K562 (cell line): ENCODE data around the gene LRRK1. TPM values are rescaled to one million over a fixed set of nuclear protein-coding genes. Genes with fewer than 3 reads are reported as not detected.

ENCODE experiments used
- ATAC-seq: fragments of 200-7000 bp; cut with Tn5 transposase; 3 replicates; pipeline ENCODE4 v1.9.1; 2020; ENCODE audit warnings: moderate library complexity
- BruUV-seq: library from RNA; stranded (reverse); fragments of 400-500 nt; replicated peaks from 2 replicates; lab custom pipeline; 2021; lab: Mats Ljungman, UMichigan
- CTCF ChIA-PET: fragments of 300-600 bp; formaldehyde crosslinking; extraction: SDS; loops from one replicate; lab custom pipeline; 2021; ENCODE audit warnings: low intra/inter-chr PET ratio; lab: Yijun Ruan, JAX
- POLR2A ChIA-PET: fragments of 300-600, 350-650 bp; sonication (Branson Sonifier 250); formaldehyde crosslinking; extraction: SDS; loops from one replicate; lab custom pipeline; 2021; ENCODE audit warnings: antibody characterized with exemption, inconsistent platforms; lab: Yijun Ruan, JAX
- DNase-seq, 4 experiments: peaks; one replicate each; pipeline versions ENCODE4 v3.0.0 to v3.0.0-alpha.2; 2011 to 2018; ENCODE audit warnings: low spot score in 3 of 4, mixed read lengths in 3 of 4; ENCODE audit errors: extremely low read depth in 1 of 4
- FAIRE-seq: peaks from 2 replicates; lab custom pipeline; 2011; peaks lifted over from hg19 to GRCh38; lab: Jason Lieb, UNC
- H2AFZ ChIP-seq: 2 replicates; pipeline ENCODE4 v1.6.0; 2011; ENCODE audit warnings: low read depth, low read length, control low read depth, inconsistent platforms
- H3K27ac ChIP-seq: fragments of 200-600 bp; 3 replicates; pipeline ENCODE4 v1.8.0; 2011; ENCODE audit warnings: low read depth, mild to moderate bottlenecking, control low read depth, inconsistent platforms, low read length, moderate library complexity, mixed read lengths; ENCODE audit errors: extremely low read depth
- H3K27me3 ChIP-seq, 2 experiments: fragments of 300-600 bp in 1 of 2; 2 replicates in 1 of 2; 3 replicates in 1 of 2; pipeline versions ENCODE4 v1.6.0 to v1.8.0; 2011; ENCODE audit warnings: inconsistent platforms in 2 of 2, low read length in 2 of 2, mild to moderate bottlenecking in 1 of 2, mixed read lengths in 1 of 2, moderate library complexity in 1 of 2; ENCODE audit not compliant: control insufficient read depth in 2 of 2, insufficient read depth in 2 of 2
- H3K36me3 ChIP-seq: fragments of 300-600 bp; 3 replicates; pipeline ENCODE4 v1.8.0; 2011; ENCODE audit warnings: mild to moderate bottlenecking, low read length, inconsistent platforms; ENCODE audit not compliant: control insufficient read depth, insufficient read depth
- H3K4me1 ChIP-seq, 2 experiments: fragments of 200-600 bp in 1 of 2; replicated peaks in 1 of 2; 2 replicates in 1 of 2; 3 replicates in 1 of 2; pipeline versions ENCODE4 v1.5.1 to v1.8.0; 2011; ENCODE audit warnings: inconsistent platforms in 2 of 2, low read length in 2 of 2, mild to moderate bottlenecking in 1 of 2, mixed read lengths in 1 of 2, moderate library complexity in 1 of 2; ENCODE audit not compliant: control insufficient read depth in 2 of 2, insufficient read depth in 2 of 2
- H3K4me2 ChIP-seq: 2 replicates; pipeline ENCODE4 v1.6.1; 2011; ENCODE audit warnings: low read length, control low read depth, inconsistent platforms, mixed read lengths; ENCODE audit not compliant: insufficient read depth
- H3K4me3 ChIP-seq: fragments of 200-600 bp; sonication (generic), shearing (Covaris generic); 2 replicates; pipeline ENCODE4 v1.5.1; 2016; ENCODE audit warnings: control low read depth, inconsistent platforms
- H3K79me2 ChIP-seq: fragments of 200-600 bp; 3 replicates; pipeline ENCODE4 v1.8.0; 2011; ENCODE audit warnings: low read length, inconsistent platforms; ENCODE audit not compliant: control insufficient read depth, insufficient read depth
- H3K9ac ChIP-seq, 2 experiments: 2 replicates each; pipeline versions ENCODE4 v1.6.0 to v1.6.1; 2011; ENCODE audit warnings: low read depth in 2 of 2, low read length in 2 of 2, control low read depth in 1 of 2, inconsistent platforms in 1 of 2, mild to moderate bottlenecking in 1 of 2, mixed read lengths in 1 of 2; ENCODE audit not compliant: insufficient read depth in 1 of 2
- H3K9me1 ChIP-seq: one replicate; pipeline ENCODE4 v1.6.0; 2011; ENCODE audit warnings: inconsistent platforms, mild to moderate bottlenecking, low read length, moderate library complexity; ENCODE audit not compliant: control insufficient read depth, insufficient read depth
- H3K9me3 ChIP-seq: replicated peaks from 2 replicates; pipeline ENCODE4 v1.5.1; 2011; ENCODE audit warnings: low read depth, low read length, inconsistent platforms; ENCODE audit not compliant: control insufficient read depth, insufficient read depth
- H4K20me1 ChIP-seq: replicated peaks from 2 replicates; pipeline ENCODE4 v1.6.1; 2011; ENCODE audit warnings: low read length, inconsistent platforms, mixed read lengths; ENCODE audit not compliant: control insufficient read depth, insufficient read depth
- RAD21 ChIP-seq, 2 experiments: fragments of 250-450 bp in 1 of 2; fragments of 450-650 bp in 1 of 2; sonication (Bioruptor Pico) in 1 of 2; formaldehyde crosslinking in 1 of 2; IDR thresholded peaks in 1 of 2; conservative IDR thresholded peaks in 1 of 2; 2 replicates each; pipeline versions ENCODE4 v1.4.0 to v1.8.0; 2020 to 2022; ENCODE audit warnings: mild to moderate bottlenecking in 2 of 2, moderate library complexity in 1 of 2
- ZNF766 ChIP-seq: fragments of 200-800 bp; sonication (Bioruptor generic); conservative IDR thresholded peaks from 2 replicates; pipeline ENCODE4 v1.6.1; 2016; ENCODE audit warnings: missing genetic modification characterization, missing compliant biosample characterization
- WGBS: fragments of 100-300 bp; shearing (Covaris generic); methylation state at CpG from one replicate; pipeline ENCODE4 v1.1.6; 2016; ENCODE audit warnings: low coverage, mixed read lengths; ENCODE audit not compliant: insufficient coverage; ENCODE audit errors: missing lambda C conversion rate; 5-methylcytosine and 5-hydroxymethylcytosine counted together
- in situ Hi-C: fragments of 300-500 bp; cut with MboI; formaldehyde crosslinking; loops from 4 replicates; pipeline ENCODE4 v1.15.0; 2018; ENCODE audit warnings: inconsistent platforms, mixed read lengths
- intact Hi-C: fragments of 100-400 bp; cut with micrococcal nuclease; formaldehyde crosslinking; loops from 2 replicates; pipeline ENCODE4 v1.14.2; 2022
- polyA plus RNA-seq, 8 experiments: library from polyadenylated mRNA; depleted of rRNA in 4 of 8; stranded (reverse) in 5 of 8; unstranded in 3 of 8; fragments of >200 nt; fragmentation: Nextera tagmentation in 2 of 8; fragmentation: Illumina TruSeq in 1 of 8; extraction: Ambion mirVana in 2 of 8; extraction: Trizol in 1 of 8; gene quantifications; 2 replicates each; pipeline versions ENCODE4 v1.2.1 to v1.2.3, GENCODE V29; 2011 to 2014; ENCODE audit warnings: inconsistent platforms in 1 of 8, missing spikeins in 1 of 8
- total RNA-seq, 7 experiments: library from RNA; depleted of rRNA in 6 of 7; stranded (reverse); fragments of >200 nt in 6 of 7; fragmentation: Illumina TruSeq in 2 of 7; extraction: Trizol in 2 of 7; gene quantifications; 2 replicates each; pipeline versions ENCODE4 v1.2.1 to v1.2.3, GENCODE V29; 2011 to 2021; ENCODE audit warnings: low replicate concordance in 1 of 7

LRRK1 gene
- total and polyA plus RNA-seq, 9 of the 15 experiments (the other 6 are each of a cell fraction or from before 2014, with no cell fraction given): 0.01 to 1.5 (median 0.11) TPM

GRCh38 chr15:101056366-101057334, 137.5 kb downstream of the LRRK1 start:
- Histone ChIP-seq H3K4me3 (no peak overlapping the region), H3K9me3 (no peaks in the 10 kb centered on the region), H3K79me2 (no peaks in the 10 kb centered on the region), H3K27me3 (peaks cover 74 to 93% of the 10 kb centered on the region in 2 experiments), H3K36me3 (no peaks in the 10 kb centered on the region), H4K20me1 (no peaks in the 10 kb centered on the region), H3K9me1 (no peaks in the 10 kb centered on the region), H3K4me1 (peaks cover 0 to 3% of the 10 kb centered on the region in 2 experiments; a peak in 1 of 5 replicates), H3K27ac (no peak overlapping the region), H2AFZ (no peak overlapping the region), H3K9ac (no peak overlapping the region), H3K4me2 (no peak overlapping the region)
- in situ Hi-C loops (no loop called here), intact Hi-C loops (no loop called here)
- ChIA-PET POLR2A (interaction anchor here (0.5 to 0.9 kb wide), 3 partner anchors 25 to 339 kb away, joined by 3 read pairs; no protein-coding TSS in a partner anchor), CTCF (no interaction called here)
- ATAC-seq (no peak), FAIRE-seq (no peak), DNase-seq (no peak)
- 8% methylated on average over 15 of the region's 15 CpGs for WGBS
- BruUV-seq: no TSS peak
- TF ChIP-seq RAD21 (CRISPR knock-in tag; conservative IDR thresholded peaks at IDR 0.05 in 1 of 2, IDR thresholded peaks at IDR 0.05 in 1 of 2) (peak in 1 of 2 experiments; percentile 13; a peak in 1 of 4 replicates), ZNF766 (CRISPR knock-in tag) (no peak)
